ENCODE results near the gene PUS3.
A peak's percentile ranks its signal among the peaks of the same experiment; 100 is the strongest.
"Not testable (repeated sequence)": the region's sequence is repeated elsewhere in the genome, so short reads cannot be mapped to it uniquely, and the experiment has no call there.

PUS3 gene

GRCh38 chr11:125916683-125917347 lies 13.8 kb upstream of the PUS3 start:
- no peak overlapping the region for H3K4me3 ChIP-seq (ENCODE audit: low read length)
- H3K9me2 ChIP-seq (replicated peaks; ENCODE audit: control insufficient read depth, low read length), result no peaks in the 10 kb centered on the region
- no peaks in the 10 kb centered on the region for H4K20me1 ChIP-seq (ENCODE audit: control insufficient read depth, insufficient read depth, low read depth, low read length)
- peaks cover 18% of the 10 kb centered on the region for H3K27me3 ChIP-seq (ENCODE audit: control insufficient read depth, low read length)
- H3F3A ChIP-seq (ENCODE audit: control insufficient read depth, insufficient read depth), result no peaks in the 10 kb centered on the region
- no peak overlapping the region for H3K4me2 ChIP-seq (ENCODE audit: low read length)
- no peaks in the 10 kb centered on the region for H3K4me1 ChIP-seq (ENCODE audit: control insufficient read depth, low read length)
- H3K36me3 ChIP-seq (ENCODE audit: control insufficient read depth, low read length), result no peaks in the 10 kb centered on the region
- H3K79me2 ChIP-seq (ENCODE audit: control insufficient read depth, low read length), result no peaks in the 10 kb centered on the region
- TF ChIP-seq EZH2phosphoT487 (IDR thresholded peaks at IDR 0.05; ENCODE audit: borderline replicate concordance, low read length) (no peak), CTCF (IDR thresholded peaks at IDR 0.05; ENCODE audit: low read depth, low read length, poor library complexity, severe bottlenecking) (no peak)
- H3K9me3 ChIP-seq (ENCODE audit: control insufficient read depth, insufficient read depth, low read length), result no peaks in the 10 kb centered on the region
- no peak overlapping the region for H3K27ac ChIP-seq (ENCODE audit: low read depth, low read length)

GRCh38 chr11:125914601-125915000 lies 11.6 kb upstream of the PUS3 start:
- not testable (repeated sequence) for H3K4me1 ChIP-seq (ENCODE audit: control insufficient read depth, low read length); H3K4me3 ChIP-seq (ENCODE audit: low read length); H3K9me2 ChIP-seq (replicated peaks; ENCODE audit: control insufficient read depth, low read length); H3K4me2 ChIP-seq (ENCODE audit: low read length); H3F3A ChIP-seq (ENCODE audit: control insufficient read depth, insufficient read depth); H3K36me3 ChIP-seq (ENCODE audit: control insufficient read depth, low read length); H3K79me2 ChIP-seq (ENCODE audit: control insufficient read depth, low read length); H3K9me3 ChIP-seq (ENCODE audit: control insufficient read depth, insufficient read depth, low read length); H4K20me1 ChIP-seq (ENCODE audit: control insufficient read depth, insufficient read depth, low read depth, low read length); H3K27ac ChIP-seq (ENCODE audit: low read depth, low read length)
- peak; percentile 17 for TF ChIP-seq CTCF (IDR thresholded peaks at IDR 0.05; ENCODE audit: low read depth, low read length, poor library complexity, severe bottlenecking)
- peaks cover 25% of the 10 kb centered on the region for H3K27me3 ChIP-seq (ENCODE audit: control insufficient read depth, low read length)

- Histone ChIP-seq H3F3A (ENCODE audit: control insufficient read depth, insufficient read depth) (no peaks in the 10 kb centered on the region), H3K27me3 (ENCODE audit: control insufficient read depth, low read length) (peaks cover 12% of the 10 kb centered on the region), H3K79me2 (ENCODE audit: control insufficient read depth, low read length) (no peaks in the 10 kb centered on the region), H4K20me1 (ENCODE audit: control insufficient read depth, insufficient read depth, low read depth, low read length) (no peaks in the 10 kb centered on the region), H3K9me2 (replicated peaks; ENCODE audit: control insufficient read depth, low read length) (no peaks in the 10 kb centered on the region), H3K27ac (ENCODE audit: low read depth, low read length) (no peak overlapping the region), H3K4me1 (ENCODE audit: control insufficient read depth, low read length) (no peaks in the 10 kb centered on the region), H3K36me3 (ENCODE audit: control insufficient read depth, low read length) (no peaks in the 10 kb centered on the region), H3K4me3 (ENCODE audit: low read length) (no peak overlapping the region), H3K9me3 (ENCODE audit: control insufficient read depth, insufficient read depth, low read length) (no peaks in the 10 kb centered on the region), H3K4me2 (ENCODE audit: low read length) (no peak overlapping the region)
- TF ChIP-seq EZH2phosphoT487 (IDR thresholded peaks at IDR 0.05; ENCODE audit: borderline replicate concordance, low read length), result no peak
- TF ChIP-seq CTCF (IDR thresholded peaks at IDR 0.05; ENCODE audit: low read depth, low read length, poor library complexity, severe bottlenecking), result no peak
These were observed 7.3 kb upstream of the PUS3 start for GRCh38 chr11:125910226-125910849.
